ENCODE results near the gene JUNB. TPM values are rescaled to one million over a fixed set of nuclear protein-coding genes. Genes with fewer than 3 reads are reported as not detected.

Gene JUNB
- total and polyA plus RNA-seq, 2 of the 13 experiments (the other 11 are each of a cell fraction or from before 2014, with no cell fraction given): 7.7 to 8.2 TPM

DNA sequence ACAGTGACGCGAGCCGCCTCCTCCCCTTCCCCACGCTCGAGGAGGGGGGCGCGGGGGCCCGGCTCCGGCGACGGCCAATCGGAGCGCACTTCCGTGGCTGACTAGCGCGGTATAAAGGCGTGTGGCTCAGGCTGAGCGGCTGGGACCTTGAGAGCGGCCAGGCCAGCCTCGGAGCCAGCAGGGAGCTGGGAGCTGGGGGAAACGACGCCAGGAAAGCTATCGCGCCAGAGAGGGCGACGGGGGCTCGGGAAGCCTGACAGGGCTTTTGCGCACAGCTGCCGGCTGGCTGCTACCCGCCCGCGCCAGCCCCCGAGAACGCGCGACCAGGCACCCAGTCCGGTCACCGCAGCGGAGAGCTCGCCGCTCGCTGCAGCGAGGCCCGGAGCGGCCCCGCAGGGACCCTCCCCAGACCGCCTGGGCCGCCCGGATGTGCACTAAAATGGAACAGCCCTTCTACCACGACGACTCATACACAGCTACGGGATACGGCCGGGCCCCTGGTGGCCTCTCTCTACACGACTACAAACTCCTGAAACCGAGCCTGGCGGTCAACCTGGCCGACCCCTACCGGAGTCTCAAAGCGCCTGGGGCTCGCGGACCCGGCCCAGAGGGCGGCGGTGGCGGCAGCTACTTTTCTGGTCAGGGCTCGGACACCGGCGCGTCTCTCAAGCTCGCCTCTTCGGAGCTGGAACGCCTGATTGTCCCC lies at the start of gene JUNB (continued):
- no peak for TF ChIP-seq ZNF512B (CRISPR knock-in tag; IDR thresholded peaks at IDR 0.05; ENCODE audit: borderline replicate concordance)
- no peak for TF ChIP-seq HHEX (CRISPR knock-in tag; IDR thresholded peaks at IDR 0.05)
- no peak for TF ChIP-seq FLYWCH1 (CRISPR knock-in tag; IDR thresholded peaks at IDR 0.05)
- no peak; the same call in 1 of the 2 replicates for TF ChIP-seq BRD4 (CRISPR knock-in tag; IDR thresholded peaks at IDR 0.05)
- TF ChIP-seq NR3C1 (CRISPR knock-in tag; IDR thresholded peaks at IDR 0.05): no peak
- peak; percentile 79; the same call in 1 of the 2 replicates for TF ChIP-seq MIER3 (CRISPR knock-in tag; IDR thresholded peaks at IDR 0.05; ENCODE audit: borderline replicate concordance)
- peak; percentile 7; the same call in 1 of the 2 replicates for TF ChIP-seq ARID2 (CRISPR knock-in tag; IDR thresholded peaks at IDR 0.05; ENCODE audit: borderline replicate concordance)
- TF ChIP-seq ZBTB7B (CRISPR knock-in tag; IDR thresholded peaks at IDR 0.05): peak; percentile 87
- peak; percentile 24 for TF ChIP-seq CTCF (CRISPR knock-in tag; IDR thresholded peaks at IDR 0.05)
- TF ChIP-seq ZFP1 (CRISPR knock-in tag; IDR thresholded peaks at IDR 0.05): no peak
- TF ChIP-seq ZNF597 (CRISPR knock-in tag; IDR thresholded peaks at IDR 0.05): no peak
- no peak for TF ChIP-seq SSRP1 (CRISPR knock-in tag; IDR thresholded peaks at IDR 0.05)
- TF ChIP-seq JDP2 (CRISPR knock-in tag; IDR thresholded peaks at IDR 0.05; ENCODE audit: borderline replicate concordance): no peak; the same call in 1 of the 2 replicates
- TF ChIP-seq GABPA (IDR thresholded peaks at IDR 0.05; ENCODE audit: low read depth, low read length): peak; percentile 23; the same call in 1 of the 2 replicates
- TF ChIP-seq GABPA (CRISPR knock-in tag; IDR thresholded peaks at IDR 0.05; ENCODE audit: low read depth): peak; percentile 75
- TF ChIP-seq, protein P1, sequence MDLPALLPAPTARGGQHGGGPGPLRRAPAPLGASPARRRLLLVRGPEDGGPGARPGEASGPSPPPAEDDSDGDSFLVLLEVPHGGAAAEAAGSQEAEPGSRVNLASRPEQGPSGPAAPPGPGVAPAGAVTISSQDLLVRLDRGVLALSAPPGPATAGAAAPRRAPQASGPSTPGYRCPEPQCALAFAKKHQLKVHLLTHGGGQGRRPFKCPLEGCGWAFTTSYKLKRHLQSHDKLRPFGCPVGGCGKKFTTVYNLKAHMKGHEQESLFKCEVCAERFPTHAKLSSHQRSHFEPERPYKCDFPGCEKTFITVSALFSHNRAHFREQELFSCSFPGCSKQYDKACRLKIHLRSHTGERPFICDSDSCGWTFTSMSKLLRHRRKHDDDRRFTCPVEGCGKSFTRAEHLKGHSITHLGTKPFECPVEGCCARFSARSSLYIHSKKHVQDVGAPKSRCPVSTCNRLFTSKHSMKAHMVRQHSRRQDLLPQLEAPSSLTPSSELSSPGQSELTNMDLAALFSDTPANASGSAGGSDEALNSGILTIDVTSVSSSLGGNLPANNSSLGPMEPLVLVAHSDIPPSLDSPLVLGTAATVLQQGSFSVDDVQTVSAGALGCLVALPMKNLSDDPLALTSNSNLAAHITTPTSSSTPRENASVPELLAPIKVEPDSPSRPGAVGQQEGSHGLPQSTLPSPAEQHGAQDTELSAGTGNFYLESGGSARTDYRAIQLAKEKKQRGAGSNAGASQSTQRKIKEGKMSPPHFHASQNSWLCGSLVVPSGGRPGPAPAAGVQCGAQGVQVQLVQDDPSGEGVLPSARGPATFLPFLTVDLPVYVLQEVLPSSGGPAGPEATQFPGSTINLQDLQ (CRISPR knock-in tag; IDR thresholded peaks at IDR 0.05): no peak
- no peak for TF ChIP-seq ZNF652 (CRISPR knock-in tag; IDR thresholded peaks at IDR 0.05; ENCODE audit: borderline replicate concordance, low read depth)
- no peak; the same call in 1 of the 2 replicates for TF ChIP-seq ZBTB8A (CRISPR knock-in tag; IDR thresholded peaks at IDR 0.05; ENCODE audit: borderline replicate concordance, low read depth)
- TF ChIP-seq YY1 (IDR thresholded peaks at IDR 0.05; ENCODE audit: insufficient read depth, insufficient replicate concordance, low read depth, low read length): peak; percentile 48
- TF ChIP-seq JARID2 (CRISPR knock-in tag; IDR thresholded peaks at IDR 0.05; ENCODE audit: insufficient replicate concordance): no peak
- TF ChIP-seq ZSCAN21 (CRISPR knock-in tag; IDR thresholded peaks at IDR 0.05; ENCODE audit: borderline replicate concordance): peak; percentile 85
- TF ChIP-seq MTA3 (CRISPR knock-in tag; IDR thresholded peaks at IDR 0.05): no peak
- no peak for TF ChIP-seq JUND (CRISPR knock-in tag; IDR thresholded peaks at IDR 0.05)

All from HepG2 (cell line).